Measurements from ENCODE around the gene DOCK1.

Gene DOCK1

DNA sequence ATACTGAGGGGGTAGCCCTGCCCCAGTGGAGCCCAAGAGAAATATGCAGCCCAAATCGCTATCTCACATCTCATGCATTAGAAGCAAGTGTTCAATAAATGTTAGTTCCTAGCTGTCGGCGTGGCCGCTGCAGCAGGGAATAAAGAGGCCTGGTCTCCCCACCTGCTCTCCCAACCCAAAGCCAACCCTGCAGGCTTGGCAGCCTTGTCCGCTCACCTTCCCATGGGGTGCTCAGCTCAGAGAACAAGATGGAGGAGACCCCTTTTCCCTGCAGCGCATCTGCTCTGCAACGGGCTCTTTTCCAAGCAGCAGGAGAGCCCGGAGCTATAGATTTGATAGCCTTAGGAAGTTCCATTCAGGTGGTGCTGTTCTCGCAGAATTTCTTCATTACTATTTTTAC is 12.0 kb upstream of the DOCK1 start:
- no peak overlapping the region for H3K4ac ChIP-seq (ENCODE audit: low read length)
- WGBS, 2 donors (ENCODE audit: extremely low coverage in 2 of 2, insufficient read length in 2 of 2, insufficient replicate concordance in 1 of 2), result no CpG with 5 or more reads among the region's 9 CpGs
- H2BK15ac ChIP-seq (ENCODE audit: low read length), result no peak overlapping the region
- H3K9ac ChIP-seq (ENCODE audit: low read depth, low read length, poor library complexity), result no peak overlapping the region
- no peak overlapping the region for H2AFZ ChIP-seq (ENCODE audit: low read length)
- no peak overlapping the region for H2BK120ac ChIP-seq (ENCODE audit: low read depth, low read length)
- peaks cover 0 to 4% (median 0%) of the 10 kb centered on the region in 3 experiments for H3K27me3 ChIP-seq (ENCODE audit: control insufficient read depth in 3 of 3, insufficient read depth in 3 of 3, low read depth in 1 of 3, low read length in 3 of 3)
- H3K27ac ChIP-seq (replicated peaks; ENCODE audit: low read length), result no peak overlapping the region
- no peaks in the 10 kb centered on the region for H3K79me1 ChIP-seq (ENCODE audit: low read depth, low read length)
- H3K36me3 ChIP-seq (replicated peaks in 1 of 2; ENCODE audit: control insufficient read depth in 2 of 2, insufficient read depth in 2 of 2, low read length in 2 of 2), result no peaks in the 10 kb centered on the region
- H2BK5ac ChIP-seq (ENCODE audit: low read length), result no peak overlapping the region
- no peak overlapping the region for H3K23ac ChIP-seq (ENCODE audit: low read depth, low read length, poor library complexity)
- H4K91ac ChIP-seq (ENCODE audit: low read depth, low read length, poor library complexity), result no peak overlapping the region
- no peak overlapping the region for H3K4me3 ChIP-seq (ENCODE audit: low read length in 2 of 2)
- no peak overlapping the region for H4K8ac ChIP-seq (ENCODE audit: low read depth, low read length)
- no peak for DNase-seq (ENCODE audit: low spot score)
- H3K18ac ChIP-seq (ENCODE audit: low read length), result no peak overlapping the region
- no peak overlapping the region for H3K14ac ChIP-seq (ENCODE audit: low read length)
- H2BK12ac ChIP-seq (ENCODE audit: low read length), result no peak overlapping the region
- H3K4me2 ChIP-seq (ENCODE audit: insufficient read depth, low read length, poor library complexity, severe bottlenecking), result no peak overlapping the region
- H3K9me3 ChIP-seq (replicated peaks in 1 of 2; ENCODE audit: control insufficient read depth in 2 of 2, insufficient read depth in 1 of 2, low read depth in 1 of 2, low read length in 2 of 2), result peaks cover under 1 to 5% of the 10 kb centered on the region in 2 donors
- H2AK5ac ChIP-seq (ENCODE audit: low read depth, low read length), result no peak overlapping the region
- no peaks in the 10 kb centered on the region for H3K4me1 ChIP-seq (ENCODE audit: control insufficient read depth in 2 of 2, insufficient read depth in 1 of 2, low read depth in 1 of 2, low read length in 2 of 2)

DNA sequence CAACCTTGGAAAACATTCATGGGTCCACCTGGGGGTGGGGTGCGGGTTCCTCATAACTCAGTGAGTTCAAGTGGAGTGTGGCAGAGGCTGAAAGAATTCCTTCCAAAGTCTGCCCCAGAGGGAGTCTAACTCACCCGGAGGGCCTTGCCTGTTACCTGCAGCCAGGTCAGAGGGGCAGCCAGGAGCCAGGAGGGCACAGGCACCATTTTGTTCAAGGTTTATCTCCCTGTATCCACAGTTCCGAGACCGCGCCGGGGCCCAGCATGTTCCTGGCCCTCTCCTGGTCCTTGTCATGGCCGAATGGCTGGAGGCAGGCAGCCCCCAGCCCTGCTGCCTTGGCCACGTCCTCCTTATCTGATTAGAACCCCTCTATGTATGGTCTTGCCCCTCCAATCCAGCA is 11.4 kb upstream of the DOCK1 start:
- H2BK120ac ChIP-seq (ENCODE audit: low read depth, low read length), result no peak overlapping the region
- peaks cover 0 to 4% (median 0%) of the 10 kb centered on the region in 3 experiments for H3K27me3 ChIP-seq (ENCODE audit: control insufficient read depth in 3 of 3, insufficient read depth in 3 of 3, low read depth in 1 of 3, low read length in 3 of 3)
- H2AFZ ChIP-seq (ENCODE audit: low read length), result no peak overlapping the region
- H3K27ac ChIP-seq (replicated peaks; ENCODE audit: low read length), result no peak overlapping the region
- H3K36me3 ChIP-seq (replicated peaks in 1 of 2; ENCODE audit: control insufficient read depth in 2 of 2, insufficient read depth in 2 of 2, low read length in 2 of 2), result no peaks in the 10 kb centered on the region
- H2BK15ac ChIP-seq (ENCODE audit: low read length), result no peak overlapping the region
- H2AK5ac ChIP-seq (ENCODE audit: low read depth, low read length), result no peak overlapping the region
- no peak overlapping the region for H3K23ac ChIP-seq (ENCODE audit: low read depth, low read length, poor library complexity)
- no peak overlapping the region for H2BK5ac ChIP-seq (ENCODE audit: low read length)
- no peak overlapping the region for H2BK12ac ChIP-seq (ENCODE audit: low read length)
- peak overlapping the region; percentile 33 for H3K18ac ChIP-seq (ENCODE audit: low read length)
- peaks cover 7% of the 10 kb centered on the region in 2 donors for H3K9me3 ChIP-seq (replicated peaks in 1 of 2; ENCODE audit: control insufficient read depth in 2 of 2, insufficient read depth in 1 of 2, low read depth in 1 of 2, low read length in 2 of 2)
- no peak overlapping the region for H3K4ac ChIP-seq (ENCODE audit: low read length)
- no peak overlapping the region for H3K4me2 ChIP-seq (ENCODE audit: insufficient read depth, low read length, poor library complexity, severe bottlenecking)
- H3K4me3 ChIP-seq (ENCODE audit: low read length in 2 of 2), result no peak overlapping the region
- no peaks in the 10 kb centered on the region for H3K4me1 ChIP-seq (ENCODE audit: control insufficient read depth in 2 of 2, insufficient read depth in 1 of 2, low read depth in 1 of 2, low read length in 2 of 2)
- H4K8ac ChIP-seq (ENCODE audit: low read depth, low read length), result no peak overlapping the region
- no peak overlapping the region for H3K9ac ChIP-seq (ENCODE audit: low read depth, low read length, poor library complexity)
- no CpG with 5 or more reads among the region's 8 CpGs for whole genome bisulfite sequencing, 2 donors (ENCODE audit: extremely low coverage in 2 of 2, insufficient read length in 2 of 2, insufficient replicate concordance in 1 of 2)
- no peak for DNase-seq (ENCODE audit: low spot score)
- no peaks in the 10 kb centered on the region for H3K79me1 ChIP-seq (ENCODE audit: low read depth, low read length)
- H4K91ac ChIP-seq (ENCODE audit: low read depth, low read length, poor library complexity), result no peak overlapping the region
- no peak overlapping the region for H3K14ac ChIP-seq (ENCODE audit: low read length)

GRCh38 chr10:126895214-126895781 is 9.9 kb upstream of the DOCK1 start:
- H3K4ac ChIP-seq (ENCODE audit: low read length), result no peak overlapping the region
- H3K4me2 ChIP-seq (ENCODE audit: insufficient read depth, low read length, poor library complexity, severe bottlenecking), result no peak overlapping the region
- no peak overlapping the region for H2BK120ac ChIP-seq (ENCODE audit: low read depth, low read length)
- no peak overlapping the region for H2BK15ac ChIP-seq (ENCODE audit: low read length)
- H3K9ac ChIP-seq (ENCODE audit: low read depth, low read length, poor library complexity), result no peak overlapping the region
- peaks cover 12 to 14% of the 10 kb centered on the region in 2 donors for H3K9me3 ChIP-seq (replicated peaks in 1 of 2; ENCODE audit: control insufficient read depth in 2 of 2, insufficient read depth in 1 of 2, low read depth in 1 of 2, low read length in 2 of 2)
- H2AFZ ChIP-seq (ENCODE audit: low read length), result no peak overlapping the region
- no peak overlapping the region for H3K27ac ChIP-seq (replicated peaks; ENCODE audit: low read length)
- no peaks in the 10 kb centered on the region for H3K27me3 ChIP-seq (ENCODE audit: control insufficient read depth in 3 of 3, insufficient read depth in 3 of 3, low read depth in 1 of 3, low read length in 3 of 3)
- no peak overlapping the region for H2BK5ac ChIP-seq (ENCODE audit: low read length)
- no peak overlapping the region for H2AK5ac ChIP-seq (ENCODE audit: low read depth, low read length)
- H3K23ac ChIP-seq (ENCODE audit: low read depth, low read length, poor library complexity), result no peak overlapping the region
- H2BK12ac ChIP-seq (ENCODE audit: low read length), result no peak overlapping the region
- peaks cover under 1 to 3% of the 10 kb centered on the region in 2 donors for H3K36me3 ChIP-seq (replicated peaks in 1 of 2; ENCODE audit: control insufficient read depth in 2 of 2, insufficient read depth in 2 of 2, low read length in 2 of 2)
- H4K91ac ChIP-seq (ENCODE audit: low read depth, low read length, poor library complexity), result no peak overlapping the region
- no peaks in the 10 kb centered on the region for H3K79me1 ChIP-seq (ENCODE audit: low read depth, low read length)
- no peak overlapping the region for H3K18ac ChIP-seq (ENCODE audit: low read length)
- whole genome bisulfite sequencing, 2 donors (ENCODE audit: extremely low coverage in 2 of 2, insufficient read length in 2 of 2, insufficient replicate concordance in 1 of 2), result no CpG with 5 or more reads among the region's 9 CpGs
- no peak overlapping the region for H3K14ac ChIP-seq (ENCODE audit: low read length)
- H4K8ac ChIP-seq (ENCODE audit: low read depth, low read length), result no peak overlapping the region
- H3K4me3 ChIP-seq (ENCODE audit: low read length in 2 of 2), result no peak overlapping the region
- H3K4me1 ChIP-seq (ENCODE audit: control insufficient read depth in 2 of 2, insufficient read depth in 1 of 2, low read depth in 1 of 2, low read length in 2 of 2), result no peaks in the 10 kb centered on the region
- DNase-seq (ENCODE audit: low spot score), result no peak

DNA sequence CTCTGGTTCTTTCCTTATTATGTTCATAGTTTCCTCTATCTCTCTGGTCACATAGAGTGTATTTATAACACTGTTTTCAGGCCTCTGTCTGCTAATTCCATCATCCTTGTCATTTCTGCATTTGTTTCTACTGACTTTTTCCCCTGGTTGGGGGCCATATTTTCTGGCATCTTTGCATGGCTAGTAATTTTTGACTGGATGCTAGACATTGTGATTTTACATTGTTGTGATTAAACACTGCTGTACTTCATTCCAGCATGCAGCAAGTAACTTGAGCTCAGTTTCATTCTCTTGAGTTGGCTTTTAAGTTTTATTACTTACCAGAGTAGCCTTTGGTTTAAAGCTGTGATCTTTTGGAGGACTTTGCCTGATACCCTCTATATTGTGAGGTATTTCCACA is 6.8 kb upstream of the DOCK1 start:
- H3K9me3 ChIP-seq (replicated peaks in 1 of 2; ENCODE audit: control insufficient read depth in 2 of 2, insufficient read depth in 1 of 2, low read depth in 1 of 2, low read length in 2 of 2), result peaks cover 13 to 14% of the 10 kb centered on the region in 2 donors
- H3K79me1 ChIP-seq (ENCODE audit: low read depth, low read length), result no peaks in the 10 kb centered on the region
- no peak overlapping the region for H3K18ac ChIP-seq (ENCODE audit: low read length)
- H2BK12ac ChIP-seq (ENCODE audit: low read length), result no peak overlapping the region
- peaks cover 6 to 20% of the 10 kb centered on the region in 2 donors for H3K36me3 ChIP-seq (replicated peaks in 1 of 2; ENCODE audit: control insufficient read depth in 2 of 2, insufficient read depth in 2 of 2, low read length in 2 of 2)
- H3K9ac ChIP-seq (ENCODE audit: low read depth, low read length, poor library complexity), result no peak overlapping the region
- no peaks in the 10 kb centered on the region for H3K27me3 ChIP-seq (ENCODE audit: control insufficient read depth in 3 of 3, insufficient read depth in 3 of 3, low read depth in 1 of 3, low read length in 3 of 3)
- no peak overlapping the region for H4K91ac ChIP-seq (ENCODE audit: low read depth, low read length, poor library complexity)
- no peak overlapping the region for H2BK120ac ChIP-seq (ENCODE audit: low read depth, low read length)
- H3K14ac ChIP-seq (ENCODE audit: low read length), result no peak overlapping the region
- no peak overlapping the region for H3K4me3 ChIP-seq (ENCODE audit: low read length in 2 of 2)
- H4K8ac ChIP-seq (ENCODE audit: low read depth, low read length), result no peak overlapping the region
- no peak overlapping the region for H2BK5ac ChIP-seq (ENCODE audit: low read length)
- H2AFZ ChIP-seq (ENCODE audit: low read length), result no peak overlapping the region
- H3K4me2 ChIP-seq (ENCODE audit: insufficient read depth, low read length, poor library complexity, severe bottlenecking), result no peak overlapping the region
- no peak overlapping the region for H3K27ac ChIP-seq (replicated peaks; ENCODE audit: low read length)
- H3K4me1 ChIP-seq (ENCODE audit: control insufficient read depth in 2 of 2, insufficient read depth in 1 of 2, low read depth in 1 of 2, low read length in 2 of 2), result no peaks in the 10 kb centered on the region
- H2BK15ac ChIP-seq (ENCODE audit: low read length), result no peak overlapping the region
- H2AK5ac ChIP-seq (ENCODE audit: low read depth, low read length), result no peak overlapping the region
- no peak overlapping the region for H3K4ac ChIP-seq (ENCODE audit: low read length)
- no peak overlapping the region for H3K23ac ChIP-seq (ENCODE audit: low read depth, low read length, poor library complexity)
- no peak for DNase-seq (ENCODE audit: low spot score)

Data from neuronal stem cell (in vitro differentiated cells).